HG03045 (cell line): ENCODE results near the gene MYO10.
"Not testable (repeated sequence)": the region's sequence is repeated elsewhere in the genome, so short reads cannot be mapped to it uniquely, and the experiment has no call there.

ENCODE experiments used
- ATAC-seq: cut with Tn5 transposase; IDR thresholded peaks from one replicate; pipeline ENCODE4 v1.9.1; 2021; ENCODE audit warnings: mild to moderate bottlenecking, moderate library complexity; ENCODE audit not compliant: unreplicated experiment

MYO10 gene

DNA sequence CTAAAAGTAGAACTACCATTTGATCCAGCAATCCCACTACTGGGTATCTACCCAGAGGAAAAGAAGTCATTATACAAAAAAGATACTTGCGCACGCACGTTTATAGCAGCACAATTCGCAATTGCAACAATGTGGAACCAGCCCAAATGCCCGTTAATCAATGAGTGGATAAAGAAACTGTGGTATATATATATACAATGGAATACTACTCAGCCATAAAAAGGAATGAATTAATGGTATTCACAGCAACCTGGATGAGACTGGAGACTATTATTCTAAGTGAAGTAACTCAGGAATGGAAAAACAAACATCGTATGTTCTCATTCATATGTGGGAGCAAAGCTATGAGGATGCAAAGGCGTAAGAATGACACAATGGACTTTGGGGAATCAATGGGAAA, 104.8 kb downstream of the MYO10 start:
- ATAC-seq: not testable (repeated sequence)

DNA sequence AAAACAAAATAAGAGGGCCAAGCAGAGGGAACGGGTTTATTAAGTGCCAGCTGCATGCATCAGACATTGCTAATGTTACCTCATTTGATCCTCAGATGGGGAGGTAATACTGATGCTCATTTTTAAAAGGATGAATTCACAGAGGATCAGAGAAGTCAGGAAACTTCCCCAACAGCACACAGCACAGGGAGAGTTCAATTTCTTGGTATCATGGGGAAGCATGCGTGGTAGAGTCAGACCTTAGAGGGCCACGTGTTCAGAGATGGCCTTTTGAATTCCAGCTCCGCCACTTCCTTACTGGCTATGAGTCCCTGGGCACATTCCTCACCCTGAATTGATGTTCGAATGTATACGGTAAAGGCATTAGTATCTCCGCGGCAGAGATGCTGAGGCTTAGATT, 108.3 kb downstream of the MYO10 start:
- ATAC-seq: no peak

DNA sequence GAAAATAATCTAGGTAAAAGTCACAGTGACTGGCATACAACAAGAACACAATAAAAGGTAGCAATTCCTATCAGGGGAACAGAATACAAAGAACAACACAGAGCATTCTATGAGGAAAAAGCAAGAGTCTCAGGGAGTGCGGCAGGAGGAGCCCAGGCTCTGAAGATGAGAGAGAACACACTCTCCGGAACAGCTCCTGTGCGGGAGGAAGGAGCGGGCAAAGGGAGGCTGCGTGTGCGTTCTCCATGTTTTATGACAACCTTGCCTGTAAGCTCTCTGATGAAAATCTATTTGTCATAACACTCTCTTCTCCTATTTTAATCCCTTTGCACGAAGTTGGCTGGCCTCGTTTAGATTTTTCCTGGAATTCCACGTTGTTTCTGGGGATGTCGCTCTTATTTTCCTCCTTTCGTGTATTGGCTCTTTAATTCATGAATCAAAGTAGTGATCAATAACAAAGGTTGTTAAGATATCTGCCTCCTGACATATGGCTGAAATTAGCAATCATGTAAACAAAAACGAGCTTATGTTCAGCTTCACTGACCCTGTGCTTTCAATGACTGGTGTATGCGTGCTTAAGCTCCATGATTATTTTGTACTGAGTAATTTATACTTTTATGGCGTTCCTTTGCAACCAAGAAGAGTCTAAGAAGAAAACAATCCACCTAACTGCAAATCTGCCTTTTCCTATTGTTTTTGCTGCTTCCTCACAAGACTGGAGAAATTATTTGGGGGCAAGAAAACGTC, 109.5 kb downstream of the MYO10 start:
- no peak for ATAC-seq

DNA sequence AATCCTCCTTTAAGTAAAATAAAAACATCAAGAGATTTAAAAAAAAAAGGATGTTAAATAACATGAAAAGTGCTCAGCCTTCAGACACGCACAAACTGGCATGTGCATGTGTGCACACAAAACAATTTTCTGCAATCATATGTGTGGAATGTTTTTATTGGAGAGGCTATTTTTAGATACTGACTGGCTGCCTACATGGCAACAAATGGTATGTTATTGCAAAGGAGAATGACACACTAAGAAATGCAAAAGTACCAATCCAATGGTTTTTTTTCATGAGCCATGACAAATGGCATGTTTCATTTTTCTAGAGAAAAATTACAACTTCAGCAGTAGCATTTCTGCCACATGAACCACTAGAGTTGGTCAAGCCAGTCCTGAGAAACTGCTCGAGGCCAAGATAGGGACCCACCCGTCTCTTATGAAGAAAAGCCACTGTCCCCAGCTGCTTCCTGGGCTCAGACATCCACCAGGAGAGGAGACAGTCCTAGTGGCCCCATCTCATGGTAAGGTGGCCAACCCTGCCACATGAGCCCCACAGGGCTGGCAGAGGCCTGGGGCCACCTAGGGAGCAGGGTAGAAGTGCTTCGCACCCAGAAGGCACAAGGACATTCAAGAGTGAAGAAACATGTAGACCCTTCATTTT, 116.4 kb downstream of the MYO10 start:
- ATAC-seq: no peak

DNA sequence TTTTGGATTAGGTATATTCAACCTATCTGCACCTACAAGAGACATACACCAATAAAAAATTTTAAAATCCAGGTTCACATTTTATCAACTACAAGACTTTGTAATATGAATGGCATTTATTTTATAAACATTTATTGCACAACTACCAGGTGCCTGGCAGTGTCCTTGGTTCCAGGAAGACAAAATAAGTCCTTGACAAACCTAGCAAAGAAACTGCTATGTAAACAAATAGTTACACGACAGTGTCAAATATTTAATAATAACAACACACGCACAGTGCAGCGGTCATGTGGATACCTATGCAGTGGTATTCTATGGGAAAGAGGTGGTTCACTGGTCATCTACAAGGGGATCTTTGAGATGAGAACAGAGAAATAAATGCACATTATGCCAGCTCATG, 120.7 kb downstream of the MYO10 start:
- ATAC-seq: no peak

DNA sequence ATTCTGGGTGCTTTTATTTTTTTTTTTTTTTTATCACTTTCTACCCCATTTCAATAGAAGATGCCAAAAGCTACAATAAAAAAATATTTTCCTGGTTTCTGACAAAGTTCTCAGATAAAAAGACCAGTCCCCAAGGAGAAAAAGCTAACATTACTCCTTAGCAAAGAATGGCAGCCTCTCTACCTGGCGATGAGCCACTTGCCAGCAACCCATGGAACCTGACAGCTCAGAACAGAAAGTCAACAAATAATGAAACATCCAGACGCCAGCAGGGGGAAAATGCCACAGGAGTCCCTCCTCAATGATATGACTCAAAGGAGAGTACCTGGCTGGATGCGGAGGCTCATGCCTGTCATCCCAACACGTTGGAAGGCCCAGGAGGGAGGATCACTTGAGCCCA, 123.2 kb downstream of the MYO10 start:
- ATAC-seq: no peak

DNA sequence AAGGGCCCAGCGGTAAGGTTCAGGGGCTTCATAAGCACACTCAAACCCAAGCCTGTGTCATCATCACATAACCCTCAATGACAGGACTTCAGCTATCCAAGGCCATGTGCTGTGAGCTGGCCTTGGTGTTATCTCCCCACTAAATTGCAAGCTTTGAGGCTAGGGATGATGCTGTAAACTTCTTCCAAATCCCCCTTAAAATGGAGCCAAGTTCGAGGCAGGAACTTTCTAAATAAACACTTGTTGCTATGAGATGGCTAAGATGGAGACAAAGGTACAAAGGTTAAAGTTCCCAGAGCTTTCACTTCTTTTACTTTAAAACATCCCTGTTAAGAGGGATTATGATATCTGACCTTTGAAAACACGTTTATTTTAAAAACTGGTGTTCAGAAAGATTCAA, 123.6 kb downstream of the MYO10 start:
- no peak for ATAC-seq

DNA sequence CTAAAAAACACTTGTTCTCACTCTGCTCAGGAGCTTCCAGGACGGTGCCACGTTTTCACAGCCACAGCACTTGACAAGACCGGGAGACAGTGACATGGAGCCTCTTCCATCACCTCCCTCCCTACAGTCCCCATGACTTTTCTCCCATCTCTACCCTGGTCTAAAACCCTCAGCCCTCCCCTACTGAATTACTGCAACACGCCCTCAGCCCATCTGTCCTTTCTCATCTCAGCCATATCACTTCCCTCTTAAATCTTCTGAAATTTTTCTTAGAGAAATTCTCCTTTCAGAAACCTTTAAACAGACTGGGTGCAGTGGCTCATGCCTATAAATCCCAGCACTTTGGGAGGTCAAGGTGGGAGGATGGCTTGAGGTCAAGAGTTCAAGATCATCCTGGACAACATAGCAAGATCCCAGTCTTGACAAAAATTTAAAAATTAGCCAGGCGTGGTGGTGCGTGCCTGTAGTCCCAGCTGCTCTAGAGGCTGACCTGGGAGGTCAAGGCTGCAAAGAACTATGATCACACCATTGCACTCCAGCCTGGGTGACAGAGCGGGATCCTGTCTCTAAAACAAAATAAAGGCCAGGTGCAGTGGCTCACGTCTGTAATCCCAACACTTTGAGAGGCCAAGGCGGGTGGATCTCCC, 125.8 kb downstream of the MYO10 start:
- ATAC-seq: no peak

DNA sequence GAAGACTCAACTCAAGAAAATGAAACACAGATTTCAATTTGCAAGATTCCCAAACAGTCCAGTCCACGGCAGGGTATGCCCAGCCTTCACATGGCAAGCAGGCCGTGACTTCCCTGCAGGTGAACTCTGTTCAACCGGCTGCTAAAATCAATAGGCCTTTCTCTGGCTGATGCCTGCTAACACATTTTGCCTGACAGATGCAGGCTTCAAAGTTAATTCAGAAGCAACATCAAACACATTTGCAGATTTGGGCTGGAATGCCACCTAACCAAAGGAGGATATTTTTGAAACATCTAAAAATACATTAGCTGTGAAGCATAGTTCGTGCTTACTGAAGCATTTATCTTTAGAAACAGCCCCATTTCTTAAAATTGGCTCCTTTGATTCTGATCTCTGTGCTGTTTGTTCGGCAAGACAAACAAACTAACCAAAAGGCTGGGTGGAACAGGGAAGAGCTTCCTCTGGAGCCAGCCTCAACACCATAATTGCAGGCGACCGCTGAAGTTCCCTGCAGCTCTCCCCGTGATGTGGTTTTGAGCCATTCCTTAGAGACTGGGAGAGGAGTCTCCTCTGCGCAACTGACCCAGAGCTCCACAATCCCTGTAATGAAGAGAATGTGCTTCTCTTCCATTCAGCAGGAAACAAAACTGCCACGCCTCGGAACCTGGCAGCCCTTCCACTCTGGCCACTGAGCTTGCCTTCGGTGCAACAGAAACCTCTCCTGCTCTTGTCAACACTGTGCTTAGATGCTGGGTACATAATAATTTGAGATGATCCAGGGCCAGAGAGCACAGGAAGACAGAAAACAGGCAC, 126.5 kb downstream of the MYO10 start:
- no peak for ATAC-seq

DNA sequence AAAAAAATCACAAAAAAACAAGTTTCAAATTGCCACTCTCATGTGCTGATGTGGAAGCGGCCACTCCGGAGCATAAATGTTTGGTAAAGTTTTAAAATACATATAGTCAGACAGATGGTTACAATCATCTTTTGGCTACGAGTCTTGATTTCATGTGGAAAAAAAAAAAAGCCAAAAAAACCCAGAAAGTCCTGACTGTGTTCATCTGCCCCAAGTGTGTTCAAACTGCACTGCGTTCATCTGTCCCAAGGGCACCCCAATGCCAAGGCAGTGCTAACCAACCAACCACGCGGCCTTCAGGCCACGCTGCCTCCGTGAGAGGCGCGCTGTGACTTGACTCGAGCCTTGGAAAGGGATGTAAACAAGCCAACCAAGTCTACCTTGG, 127.1 kb downstream of the MYO10 start:
- ATAC-seq: no peak

DNA sequence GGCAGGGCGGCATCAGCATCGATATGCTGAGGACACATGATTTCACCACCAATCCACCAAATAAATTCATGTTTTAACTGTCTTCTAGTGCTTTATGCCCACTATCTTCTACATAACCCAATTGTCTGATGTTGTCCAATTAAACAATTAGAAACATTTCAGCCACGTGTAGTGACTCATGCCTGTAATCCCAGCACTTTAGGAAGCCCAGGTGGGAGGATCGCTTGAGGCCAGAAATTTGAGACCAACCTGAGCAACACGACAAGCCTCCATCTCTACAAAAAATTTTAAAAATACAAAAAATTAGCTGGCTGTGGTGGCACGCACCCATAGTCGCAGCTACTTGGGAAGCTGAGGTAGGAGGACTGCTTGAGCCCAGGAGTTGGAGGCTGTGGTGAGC, 128.1 kb downstream of the MYO10 start:
- no peak for ATAC-seq

DNA sequence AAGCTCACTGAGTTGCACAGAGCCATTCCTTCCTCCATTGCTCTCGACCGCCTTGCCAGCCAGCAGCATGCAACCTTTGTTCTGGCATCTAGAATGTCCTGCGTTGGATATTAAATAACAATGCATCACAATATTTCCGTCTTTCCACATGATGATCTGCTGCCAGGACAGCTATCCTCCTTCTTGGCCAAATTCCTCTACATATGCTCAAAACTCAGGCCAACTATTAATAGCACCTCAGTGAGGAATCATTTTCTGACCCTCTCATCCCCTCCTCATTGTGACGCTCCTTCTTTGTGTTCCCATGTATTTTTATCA, 128.6 kb downstream of the MYO10 start:
- ATAC-seq: no peak

DNA sequence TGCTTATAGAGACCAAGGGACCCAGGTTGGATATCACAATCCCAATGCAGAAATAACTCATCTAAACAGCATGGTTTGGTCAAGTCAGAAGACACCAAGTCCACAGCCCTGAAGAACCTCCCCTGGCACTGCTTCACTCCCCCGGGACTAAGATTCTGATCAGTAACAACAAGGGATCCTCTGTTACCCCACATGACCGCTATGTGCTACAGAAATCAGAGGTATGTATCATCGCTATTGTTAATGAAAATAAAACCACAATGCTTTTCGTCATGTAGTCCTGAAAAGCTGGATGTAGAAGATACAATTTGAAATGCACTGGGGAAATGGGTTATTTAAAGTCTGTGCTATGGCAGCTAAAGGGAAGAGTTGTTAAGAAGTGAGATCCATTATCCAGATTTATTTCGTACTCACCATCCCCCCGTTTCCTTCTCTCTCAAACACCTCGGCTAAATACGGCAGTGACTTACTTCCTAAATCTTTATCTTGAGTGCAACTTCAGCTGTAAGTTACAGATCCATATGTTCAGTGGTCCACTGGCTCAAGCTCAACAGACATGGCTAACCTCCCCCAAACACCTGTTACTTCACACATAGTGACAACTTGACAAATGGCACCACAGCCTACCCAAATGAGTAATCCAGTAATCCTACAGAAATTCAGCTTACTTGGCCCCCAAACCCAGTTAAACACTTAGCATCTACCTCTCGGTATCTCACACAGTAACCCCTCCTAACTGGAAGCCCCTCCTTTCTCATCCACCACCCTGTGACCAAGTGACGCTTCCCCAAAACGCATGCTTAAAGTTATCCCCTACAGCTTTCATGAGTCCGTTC, 129.2 kb downstream of the MYO10 start:
- ATAC-seq: no peak

DNA sequence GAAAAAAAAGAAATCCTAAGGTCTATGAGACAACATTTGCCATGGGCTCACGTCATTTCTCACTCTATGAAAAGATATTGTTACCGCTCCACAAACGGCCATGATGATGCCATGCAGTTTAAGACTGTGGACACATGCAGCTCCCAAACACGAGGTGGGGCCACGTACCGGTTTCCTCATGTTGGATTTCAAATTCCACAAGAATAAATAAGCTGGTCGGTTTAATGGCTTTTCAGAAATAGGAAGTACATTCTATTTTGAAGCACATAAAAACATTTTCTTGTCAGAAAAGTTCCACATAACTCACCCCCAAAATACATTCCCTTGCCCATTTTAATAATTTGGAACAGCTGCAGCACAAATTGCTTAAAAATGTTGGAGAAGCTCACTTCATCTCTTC, 130.6 kb downstream of the MYO10 start:
- ATAC-seq: no peak

DNA sequence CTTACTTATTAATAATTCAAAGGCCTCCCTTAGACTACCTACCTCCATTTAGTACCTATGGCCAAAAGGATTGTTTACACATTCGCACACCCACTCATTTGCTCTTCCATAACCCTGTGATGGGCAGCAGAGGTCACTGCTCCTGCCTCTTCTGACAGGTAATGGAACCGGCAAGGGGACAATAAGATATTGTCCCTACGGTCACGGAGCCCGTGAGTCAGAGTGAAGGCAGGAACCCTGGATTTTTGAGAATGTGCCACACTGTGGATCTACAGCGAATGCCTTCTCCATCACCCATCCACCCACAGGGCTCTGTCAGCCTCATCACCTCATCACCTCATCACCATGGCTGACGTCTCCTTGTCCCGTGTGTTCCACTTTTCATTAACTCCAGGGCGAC, 132.3 kb downstream of the MYO10 start:
- no peak for ATAC-seq

DNA sequence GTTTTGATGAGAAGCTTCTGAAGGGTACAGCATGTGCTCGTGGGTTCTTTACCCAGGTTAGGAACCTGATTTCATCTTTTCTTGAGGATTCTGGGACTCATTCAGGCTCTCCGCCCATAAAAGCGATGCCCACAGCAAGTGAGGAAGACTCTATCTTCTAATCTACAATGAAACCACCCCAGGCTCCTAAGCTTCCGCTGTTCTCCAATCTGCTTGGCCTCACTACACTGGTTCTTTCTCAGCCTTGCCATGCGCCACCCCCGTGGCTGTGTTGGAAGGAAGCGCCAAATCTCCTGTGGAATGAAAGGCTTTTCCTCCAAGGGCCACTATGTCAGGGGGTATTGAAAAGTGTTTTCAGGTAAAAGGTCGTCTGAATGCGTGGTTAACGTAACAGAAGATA, 135.6 kb downstream of the MYO10 start:
- ATAC-seq: no peak

DNA sequence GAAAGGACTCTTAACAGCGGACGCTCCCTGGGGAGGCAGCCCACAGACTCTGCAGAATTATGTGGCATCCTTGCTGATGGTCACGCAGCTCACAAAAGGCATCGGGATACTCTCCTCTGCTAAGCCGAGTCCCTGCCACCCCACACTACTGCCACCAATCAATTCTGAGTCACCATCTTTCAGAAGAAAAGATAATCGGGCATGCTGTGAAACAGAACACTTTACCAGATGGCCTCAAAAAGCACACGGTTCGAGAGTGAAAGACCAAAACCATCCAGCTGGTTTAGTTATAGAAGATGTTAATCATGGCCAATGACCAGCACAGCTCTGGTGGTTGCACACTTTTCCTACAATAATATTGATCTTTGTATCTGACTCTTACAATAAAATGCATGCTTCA, 136.3 kb downstream of the MYO10 start:
- no peak for ATAC-seq

DNA sequence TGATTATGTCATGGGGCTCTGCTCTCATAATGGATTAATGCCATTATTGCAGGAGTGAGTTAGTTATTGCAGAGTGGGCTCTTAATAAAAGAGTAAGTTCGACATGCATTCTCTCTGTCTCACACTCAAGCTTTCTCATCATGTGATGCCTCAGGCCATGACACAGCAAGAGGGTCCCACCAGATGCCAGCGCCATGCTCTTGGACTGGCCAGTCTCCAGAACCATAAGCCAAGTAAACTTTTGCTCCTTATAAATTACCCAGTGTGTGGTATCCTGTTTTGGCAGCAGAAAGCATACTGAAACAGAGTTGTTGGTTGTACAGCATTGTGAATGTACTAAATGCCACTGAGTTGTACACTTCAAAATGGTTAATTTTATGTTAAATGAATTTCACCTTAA, 138.1 kb downstream of the MYO10 start:
- no peak for ATAC-seq

DNA sequence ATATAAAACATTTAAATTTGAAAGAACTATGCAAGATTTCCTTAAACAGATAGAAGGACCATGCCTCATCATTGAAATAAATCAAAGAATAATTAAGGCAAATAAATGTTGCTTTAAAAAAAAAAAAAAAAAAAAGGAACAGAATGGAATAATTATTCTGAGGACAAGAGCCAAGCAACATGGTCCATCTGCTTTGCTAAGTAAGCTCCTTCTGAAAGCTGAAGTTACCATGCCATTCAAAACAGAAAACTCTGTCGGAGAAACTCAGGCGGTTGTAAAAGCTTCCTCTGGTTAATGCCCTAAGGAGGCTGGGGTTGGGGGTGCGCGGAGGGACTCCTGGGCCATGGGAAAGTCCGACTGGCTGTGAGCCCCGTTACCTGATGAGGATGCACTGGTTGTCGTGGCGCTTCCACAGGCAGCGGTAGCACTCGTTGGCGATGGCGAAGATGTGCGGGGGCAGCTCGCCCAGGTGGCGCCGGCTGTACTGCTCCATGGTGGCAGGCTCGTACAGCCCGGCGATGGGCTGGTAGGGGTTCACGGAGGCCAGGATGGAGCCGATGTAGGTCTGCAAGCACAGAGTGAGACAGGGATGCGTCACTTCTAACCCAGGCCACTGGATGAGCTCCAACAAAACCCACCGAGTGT, 141.7 kb downstream of the MYO10 start:
- no peak for ATAC-seq

DNA sequence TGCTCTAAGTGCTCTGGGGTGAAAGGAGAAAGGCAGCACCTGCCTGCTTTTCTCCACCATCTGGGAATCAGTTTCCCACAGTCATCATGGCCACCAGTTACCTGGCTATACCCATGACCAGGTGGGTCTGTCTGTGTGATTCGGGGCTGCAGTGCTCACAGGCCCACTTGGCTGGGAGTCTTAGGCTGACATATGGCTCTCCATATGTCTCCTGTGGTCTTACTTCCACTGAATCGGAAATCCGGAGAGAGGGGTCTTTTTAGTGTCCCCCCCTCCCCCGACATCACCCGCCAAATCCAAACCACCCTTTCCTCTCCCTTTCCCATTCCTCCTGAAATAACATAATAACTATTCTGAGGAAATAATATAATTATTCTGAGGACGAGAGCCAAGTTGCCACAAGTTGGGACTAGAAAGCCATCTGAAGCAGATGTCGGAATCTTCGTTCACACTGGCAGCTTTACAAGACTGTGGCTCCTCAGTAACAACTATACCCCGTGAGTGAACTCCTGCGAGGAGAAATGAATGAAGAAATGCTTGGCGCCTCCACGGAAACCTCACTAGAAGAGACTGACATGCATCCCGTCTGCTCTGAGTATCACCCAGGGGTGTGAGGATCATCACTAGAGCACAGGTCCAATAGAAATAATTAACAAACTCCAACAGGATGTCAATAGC, 143.4 kb downstream of the MYO10 start:
- ATAC-seq: no peak
